Measurements from ENCODE around the gene MZB1. TPM values are rescaled to one million over a fixed set of nuclear protein-coding genes. Genes with fewer than 3 reads are reported as not detected.
A peak's percentile ranks its signal among the peaks of the same experiment; 100 is the strongest.

Gene MZB1
- total and polyA plus RNA-seq, 9 donors, result 0.50 to 1.8 (median 1.2) TPM; not detected in 1

DNA sequence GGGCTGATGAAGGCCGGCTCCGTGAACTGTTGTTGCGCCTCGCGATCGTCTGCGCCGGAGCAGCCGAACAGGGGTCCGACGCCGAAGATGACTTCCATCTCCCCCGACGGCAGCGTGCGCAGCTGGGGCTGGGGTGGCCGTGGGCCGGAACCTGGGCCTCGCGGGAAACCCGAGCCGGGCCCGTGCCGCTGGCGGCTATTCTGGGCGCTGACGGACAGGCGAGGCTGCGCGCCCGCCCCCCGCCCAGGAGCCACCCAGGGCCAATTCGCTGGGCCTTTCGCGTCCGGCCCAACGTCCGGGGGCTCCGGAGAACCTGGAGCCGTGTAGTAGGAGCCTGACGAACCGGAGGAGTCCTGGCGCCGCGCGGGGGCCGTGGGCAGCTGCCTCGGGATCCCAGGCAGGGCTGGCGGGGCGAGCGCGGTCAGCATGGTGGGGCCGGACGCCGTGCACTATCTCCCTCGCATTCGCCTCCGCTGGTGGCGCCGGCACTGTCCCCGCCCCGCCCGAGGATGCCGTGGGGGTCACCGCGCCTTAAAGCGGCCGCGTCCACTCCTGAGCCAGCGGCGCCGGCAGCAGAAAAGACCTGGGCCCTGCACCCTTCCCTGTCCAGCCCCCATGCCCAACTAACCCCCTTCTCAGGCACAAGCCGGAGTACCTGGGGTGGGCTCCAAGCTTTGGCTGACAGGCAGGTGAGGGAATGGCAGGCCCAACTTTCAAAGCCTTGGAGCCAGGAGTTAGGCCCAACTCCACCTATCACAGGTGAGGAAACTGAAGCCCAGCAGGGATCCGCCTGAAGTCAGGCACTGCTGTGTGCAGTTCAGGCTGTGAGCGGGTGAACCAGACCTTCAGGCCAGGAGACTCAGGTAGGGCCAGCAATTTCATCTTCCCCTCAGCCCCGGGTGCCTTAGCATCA, 5.2 kb upstream of the MZB1 start, which contains the start of gene PROB1:
Gene PROB1 (minus strand): TSS at position 451 of the 913 bp plus-strand sequence. CDS start 23 bp downstream, at position 428.
- H3K4me1 ChIP-seq (ENCODE audit: insufficient read depth), result peaks cover 9% of the 10 kb centered on the region
- TF ChIP-seq, protein P1, sequence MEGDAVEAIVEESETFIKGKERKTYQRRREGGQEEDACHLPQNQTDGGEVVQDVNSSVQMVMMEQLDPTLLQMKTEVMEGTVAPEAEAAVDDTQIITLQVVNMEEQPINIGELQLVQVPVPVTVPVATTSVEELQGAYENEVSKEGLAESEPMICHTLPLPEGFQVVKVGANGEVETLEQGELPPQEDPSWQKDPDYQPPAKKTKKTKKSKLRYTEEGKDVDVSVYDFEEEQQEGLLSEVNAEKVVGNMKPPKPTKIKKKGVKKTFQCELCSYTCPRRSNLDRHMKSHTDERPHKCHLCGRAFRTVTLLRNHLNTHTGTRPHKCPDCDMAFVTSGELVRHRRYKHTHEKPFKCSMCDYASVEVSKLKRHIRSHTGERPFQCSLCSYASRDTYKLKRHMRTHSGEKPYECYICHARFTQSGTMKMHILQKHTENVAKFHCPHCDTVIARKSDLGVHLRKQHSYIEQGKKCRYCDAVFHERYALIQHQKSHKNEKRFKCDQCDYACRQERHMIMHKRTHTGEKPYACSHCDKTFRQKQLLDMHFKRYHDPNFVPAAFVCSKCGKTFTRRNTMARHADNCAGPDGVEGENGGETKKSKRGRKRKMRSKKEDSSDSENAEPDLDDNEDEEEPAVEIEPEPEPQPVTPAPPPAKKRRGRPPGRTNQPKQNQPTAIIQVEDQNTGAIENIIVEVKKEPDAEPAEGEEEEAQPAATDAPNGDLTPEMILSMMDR (IDR thresholded peaks at IDR 0.05), result no peak
- TF ChIP-seq EP300 (IDR thresholded peaks at IDR 0.05) (no peak), POLR2A (IDR thresholded peaks at IDR 0.05) (no peak)
- no peaks in the 10 kb centered on the region for H3K9me3 ChIP-seq
- intact Hi-C loops (cut with DNase I), result no loop called here
- peak within 1 kb of the TSS; percentile 35 for H3K4me3 ChIP-seq
- peak within 1 kb of the TSS; percentile 17 to 21 for H3K27ac ChIP-seq
- WGBS, 3 donors, result 6 to 23% (median 8%) methylated on average over 43 to 76 of the region's 76 CpGs
- no peak for DNase-seq
- H3K36me3 ChIP-seq, result no peaks in the 10 kb centered on the region
- peaks cover 5% of the 10 kb centered on the region for H3K27me3 ChIP-seq

DNA sequence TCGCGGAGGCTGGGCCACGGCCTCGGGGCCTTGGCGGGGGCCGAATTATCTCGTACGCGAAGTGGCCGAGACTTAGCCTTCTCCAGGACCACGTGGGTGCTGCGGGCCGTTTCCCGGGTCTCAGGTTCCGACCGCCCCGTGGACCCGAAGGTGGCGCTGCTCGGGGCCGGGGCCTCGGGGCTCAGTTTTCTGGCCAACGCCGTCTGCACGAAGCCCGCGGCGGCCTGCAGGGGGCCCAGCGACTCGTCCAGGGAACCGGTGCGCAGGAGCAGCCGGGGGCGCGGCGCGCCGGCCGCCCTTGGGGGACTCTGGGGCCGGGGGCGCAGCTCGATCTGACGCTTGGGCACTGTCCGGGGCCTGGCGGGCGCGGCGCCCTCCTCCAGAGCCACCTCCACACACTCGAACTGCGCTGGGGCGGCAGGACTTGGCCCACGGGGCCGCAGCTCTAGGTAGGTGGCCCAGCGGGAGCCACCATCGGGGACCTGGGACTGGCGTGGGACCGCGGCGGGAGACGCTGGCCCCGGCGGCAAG, 4.5 kb upstream of the MZB1 start:
- peak in 2 of 5 donors; percentile 54 to 69 for DNase-seq
- 0 to 2% (median 1%) methylated on average over 15 to 62 of the region's 62 CpGs for WGBS, 3 donors
- no peaks in the 10 kb centered on the region for H3K9me3 ChIP-seq
- intact Hi-C loops (cut with DNase I), result no loop called here
- H3K4me1 ChIP-seq (ENCODE audit: insufficient read depth), result peaks cover 9% of the 10 kb centered on the region
- peaks cover 5% of the 10 kb centered on the region for H3K27me3 ChIP-seq
- H3K36me3 ChIP-seq, result no peaks in the 10 kb centered on the region
- peak overlapping the region; percentile 35 for H3K4me3 ChIP-seq
- TF ChIP-seq EP300 (IDR thresholded peaks at IDR 0.05), result no peak
- TF ChIP-seq, protein P1 (IDR thresholded peaks at IDR 0.05), result peak in 2 of 3 donors; percentile 22 to 41
- H3K27ac ChIP-seq, result peak overlapping the region; percentile 17 to 21

DNA sequence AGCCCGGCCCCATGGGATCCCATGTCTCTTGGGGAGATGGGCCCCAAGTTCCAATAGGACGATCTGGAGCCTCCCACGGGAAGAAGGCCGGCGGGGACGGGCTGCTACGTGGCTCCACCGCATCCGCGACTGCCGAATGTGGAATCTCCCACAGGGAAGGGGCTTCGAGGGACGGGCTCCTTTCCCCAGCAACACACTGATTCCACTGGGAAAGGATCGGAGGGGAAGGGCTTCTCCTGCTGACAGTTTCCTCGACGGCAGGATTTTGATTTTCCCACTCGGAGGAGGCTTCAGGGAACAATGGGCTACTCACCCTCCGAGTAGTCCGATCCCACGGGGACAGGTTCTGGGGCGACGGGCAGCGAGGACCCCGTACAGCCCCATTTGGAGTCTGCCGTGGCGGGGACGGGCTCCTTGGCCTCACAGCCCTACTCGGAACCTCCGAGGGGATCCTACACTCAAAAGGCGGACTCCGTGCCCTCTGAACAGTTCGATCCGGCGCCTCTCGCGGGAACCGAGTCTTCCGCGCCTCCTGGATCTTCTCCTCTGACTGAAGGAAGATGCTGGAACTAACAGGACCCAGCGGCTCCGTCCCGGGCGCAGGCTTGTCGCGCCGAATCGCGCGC, 3.9 kb upstream of the MZB1 start:
- TF ChIP-seq POLR2A (IDR thresholded peaks at IDR 0.05) (no peak), EP300 (IDR thresholded peaks at IDR 0.05) (no peak)
- TF ChIP-seq, protein P1 (IDR thresholded peaks at IDR 0.05), result no peak
- Histone ChIP-seq H3K27ac (no peak overlapping the region), H3K9me3 (no peaks in the 10 kb centered on the region), H3K4me1 (ENCODE audit: insufficient read depth) (peaks cover 9% of the 10 kb centered on the region), H3K27me3 (peaks cover 5% of the 10 kb centered on the region), H3K4me3 (peak overlapping the region; percentile 35), H3K36me3 (no peaks in the 10 kb centered on the region)
- intact Hi-C loops (cut with DNase I), result no loop called here
- 6 to 14% (median 8%) methylated on average over 35 to 49 of the region's 49 CpGs for WGBS, 3 donors
- DNase-seq, result no peak

DNA sequence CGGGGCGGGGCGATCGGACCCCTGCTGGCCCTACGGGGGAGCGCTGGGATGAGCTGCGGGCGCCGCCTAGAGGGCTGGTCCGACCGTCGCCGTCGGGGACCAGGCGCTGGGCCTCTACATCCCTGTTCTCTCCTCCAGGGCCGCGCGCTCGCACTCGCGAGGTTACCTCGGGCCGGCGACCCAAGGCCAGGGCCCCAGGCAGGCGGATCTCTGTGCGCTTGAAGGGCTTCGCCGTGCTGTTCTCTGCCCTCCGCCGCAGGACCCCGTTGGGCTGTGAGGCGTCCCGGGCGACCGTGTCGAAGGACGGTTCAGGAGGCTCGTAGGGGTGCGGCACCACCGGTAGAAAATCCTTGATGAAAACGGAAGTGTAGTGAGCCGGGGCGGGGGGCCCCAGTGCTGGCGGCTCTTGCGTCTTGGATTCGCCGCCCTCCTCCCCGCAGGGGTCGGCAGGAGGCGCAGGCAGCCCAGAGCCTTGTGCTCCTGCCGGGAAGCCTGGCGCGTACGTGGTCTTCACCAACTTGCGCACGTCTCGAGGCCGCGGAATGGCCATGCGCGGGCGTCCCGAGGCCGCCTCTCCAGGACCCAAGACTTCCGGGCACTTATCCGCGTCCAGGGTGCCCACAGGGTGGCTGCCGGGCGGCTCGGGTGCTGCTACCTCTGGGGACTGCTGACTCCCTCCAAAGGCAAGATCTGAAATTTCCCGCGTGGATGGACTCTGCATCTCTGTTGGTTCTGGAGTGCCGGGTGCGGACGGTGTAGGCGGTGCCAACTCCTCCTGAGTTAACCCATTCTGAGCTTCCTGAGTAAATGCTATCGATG, 3.2 kb upstream of the MZB1 start:
- H3K4me1 ChIP-seq (ENCODE audit: insufficient read depth), result peaks cover 9% of the 10 kb centered on the region
- no peaks in the 10 kb centered on the region for H3K9me3 ChIP-seq
- H3K27me3 ChIP-seq, result peaks cover 5% of the 10 kb centered on the region
- H3K36me3 ChIP-seq, result no peaks in the 10 kb centered on the region
- TF ChIP-seq POLR2A (IDR thresholded peaks at IDR 0.05), result no peak
- TF ChIP-seq, protein P1 (IDR thresholded peaks at IDR 0.05), result peak in 1 of 3 donors; percentile 5
- WGBS, 3 donors, result 4 to 12% (median 5%) methylated on average over 31 to 77 of the region's 77 CpGs
- peak in 1 of 5 donors; percentile 69 for DNase-seq
- H3K27ac ChIP-seq, result no peak overlapping the region
- intact Hi-C loops (cut with DNase I), result no loop called here
- H3K4me3 ChIP-seq, result peak overlapping the region; percentile 35
